ENCODE measurements around the gene MAP3K8.
"Not testable (repeated sequence)": the region's sequence is repeated elsewhere in the genome, so short reads cannot be mapped to it uniquely, and the experiment has no call there.

MAP3K8 gene

GRCh38 chr10:30423655-30424275 is 10.2 kb upstream of the MAP3K8 start:
- not testable (repeated sequence) for DNase-seq

DNA sequence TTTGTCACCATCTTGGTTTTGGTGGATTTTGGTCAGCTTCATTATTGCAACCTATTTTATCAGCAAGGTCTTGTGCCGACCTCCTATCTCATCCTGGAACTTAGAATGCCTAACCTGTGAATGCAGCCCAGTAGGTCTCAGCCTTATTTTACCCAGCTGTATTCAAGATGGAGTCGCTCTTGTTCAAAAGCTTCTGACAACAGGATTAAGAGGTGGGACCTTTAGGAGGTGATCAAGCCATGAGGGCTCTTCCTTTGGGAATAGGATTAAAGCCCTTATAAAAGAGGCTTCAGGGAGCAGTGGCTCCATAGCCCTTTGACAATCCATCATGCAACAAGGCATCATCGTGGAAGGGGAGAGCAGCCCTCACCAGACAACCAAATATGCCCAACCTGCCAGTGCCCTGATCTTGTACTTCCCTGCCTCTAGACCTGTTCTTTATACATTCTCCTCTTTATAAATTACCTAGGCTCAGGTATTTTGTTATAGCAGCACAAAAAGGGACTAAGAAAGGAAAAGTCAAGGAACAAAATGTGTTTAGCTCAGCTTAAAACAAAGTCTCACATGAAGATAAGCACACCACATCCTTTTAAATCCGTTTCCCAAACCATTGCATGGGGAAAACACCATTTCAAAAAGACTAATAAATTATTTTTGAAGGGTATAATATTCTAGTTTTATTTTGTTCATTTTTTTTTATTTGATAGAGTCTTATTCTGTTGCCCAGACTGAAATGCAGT is 8.5 kb upstream of the MAP3K8 start:
- no peak for DNase-seq

GRCh38 chr10:30430544-30431298 is 3.3 kb upstream of the MAP3K8 start:
- no peak for DNase-seq

DNA sequence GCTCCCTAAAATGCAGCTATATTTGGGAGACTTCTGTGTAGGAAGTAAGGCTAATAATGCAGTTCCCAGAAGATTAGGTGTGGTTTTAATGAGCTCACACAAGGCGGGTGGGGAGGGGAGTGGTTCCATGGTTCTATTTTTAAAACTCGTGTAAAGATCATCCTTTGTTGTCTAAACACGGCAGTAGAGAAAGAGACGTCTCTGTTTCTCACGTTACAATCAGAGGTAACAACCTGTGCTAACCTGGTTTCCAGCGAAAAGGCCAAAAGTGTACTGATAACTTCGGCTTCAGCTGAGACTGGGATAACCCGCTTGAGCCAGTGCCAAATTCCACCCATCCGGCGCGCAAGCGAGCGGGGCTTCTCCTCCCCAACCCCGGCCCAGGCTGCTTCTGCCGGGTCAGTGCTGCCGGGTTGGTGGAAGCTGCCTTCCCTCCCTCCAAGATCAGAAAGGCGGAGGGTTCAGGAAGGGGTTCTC is 2.5 kb upstream of the MAP3K8 start:
- no peak for DNase-seq

DNA sequence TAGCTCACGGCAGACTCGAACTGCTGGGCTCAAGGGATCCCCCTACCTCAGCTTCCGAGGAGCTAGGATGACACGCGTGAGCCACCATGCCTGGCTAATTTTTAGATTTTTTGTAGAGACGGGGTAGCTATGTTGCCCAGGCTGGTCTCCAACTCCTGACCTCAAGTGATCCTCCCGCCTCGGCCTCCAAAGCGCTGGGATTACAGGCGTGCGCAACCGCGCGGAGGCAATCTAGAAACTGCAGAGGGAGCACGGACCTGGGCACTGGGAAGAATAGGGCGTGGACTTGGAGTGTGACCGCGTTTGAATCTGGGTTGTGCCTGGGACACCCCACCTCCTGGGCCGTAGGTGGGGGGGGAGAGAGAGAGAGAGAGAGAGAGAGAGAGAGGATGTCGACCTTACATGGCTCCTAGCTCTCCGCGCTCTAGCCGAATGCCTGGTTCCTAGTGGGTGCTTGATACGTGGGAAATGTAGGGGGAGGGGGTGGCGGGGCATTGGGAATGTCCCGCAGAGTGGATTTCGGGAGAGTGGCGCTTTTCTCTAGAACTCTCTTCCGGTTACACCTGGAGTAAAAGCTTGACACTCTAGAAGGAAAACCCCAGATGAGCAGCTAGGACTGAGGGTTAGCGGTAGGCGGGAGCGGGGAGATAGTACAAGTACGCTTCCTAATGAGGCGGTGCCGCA is 1.2 kb upstream of the MAP3K8 start:
- no peak for DNase-seq

GRCh38 chr10:30433306-30433729 is 666 bp upstream of the MAP3K8 start:
- DNase-seq: peak; percentile 24

DNA sequence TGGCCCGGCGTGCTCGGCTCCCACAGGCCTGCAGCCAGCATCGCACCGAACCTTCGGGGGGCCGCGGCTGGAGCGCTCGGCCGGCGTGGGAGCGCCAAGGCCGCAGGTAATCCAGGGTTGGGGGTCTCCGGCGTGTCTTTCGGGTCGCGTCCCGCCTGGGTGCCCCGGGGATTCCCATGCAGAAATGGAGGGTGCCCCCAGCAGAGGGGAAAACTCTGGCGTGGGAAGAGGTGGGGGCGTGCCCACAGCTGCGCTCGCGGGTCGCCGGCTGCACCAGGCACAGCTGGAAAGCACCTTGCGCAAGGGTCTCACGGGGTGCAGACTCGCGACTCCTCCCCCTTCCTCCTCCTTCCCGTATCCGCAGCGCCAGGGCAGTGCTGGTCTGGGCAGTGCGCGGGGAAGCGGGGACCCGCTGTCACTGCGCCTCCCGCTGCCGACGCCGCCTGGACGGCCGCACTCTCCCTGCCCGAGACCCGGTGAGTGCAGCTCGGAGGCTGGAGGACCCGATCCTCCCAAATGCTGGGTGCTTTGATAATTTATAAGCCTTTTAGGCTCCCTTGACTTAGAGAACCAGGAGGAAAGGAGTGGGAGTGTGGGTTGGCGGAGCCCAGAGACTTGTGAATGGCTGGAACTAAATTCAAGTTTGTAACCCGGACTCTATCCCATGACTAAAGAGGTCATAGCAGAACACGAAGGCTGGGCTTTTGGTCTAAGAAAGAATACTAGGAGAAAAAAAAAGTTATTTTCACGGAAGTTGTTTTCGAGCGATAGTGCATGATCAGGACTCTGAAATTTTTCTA is 489 bp downstream of the MAP3K8 start:
- peak; percentile 55 for DNase-seq

- DNase-seq: no peak
These were observed 1.1 kb downstream of the MAP3K8 start for GRCh38 chr10:30435073-30435422.

DNA sequence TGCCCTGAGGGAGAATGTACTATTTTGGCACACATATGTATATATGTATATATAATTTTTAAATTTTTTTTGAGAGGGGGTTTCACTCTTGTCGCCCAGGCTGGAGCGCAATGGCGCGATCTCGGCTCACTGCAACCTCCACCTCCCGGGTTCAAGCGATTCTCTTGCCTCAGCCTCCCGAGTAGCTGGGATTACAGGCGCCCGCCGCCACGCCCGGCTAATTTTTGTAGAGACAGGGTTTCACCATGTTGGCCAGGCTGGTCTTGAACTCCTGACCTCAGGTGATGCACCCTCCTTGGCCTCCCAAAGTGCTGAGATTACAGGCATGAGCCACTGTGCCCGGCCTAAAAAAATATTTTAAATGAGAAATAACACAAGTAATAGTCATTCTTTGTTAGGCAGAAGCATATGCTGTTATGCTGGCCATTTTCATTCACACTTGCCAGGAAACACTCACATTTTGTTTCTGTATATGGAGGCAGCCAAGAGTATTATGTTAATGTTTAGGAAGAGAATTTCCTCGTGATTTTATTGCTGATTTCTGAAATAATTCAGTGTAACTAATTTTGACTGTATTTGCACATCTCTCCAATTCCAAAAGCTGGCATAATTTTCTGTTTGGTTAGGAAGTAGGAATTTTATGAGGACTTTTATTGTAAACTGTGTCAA is 1.6 kb downstream of the MAP3K8 start:
- DNase-seq: not testable (repeated sequence)

DNA sequence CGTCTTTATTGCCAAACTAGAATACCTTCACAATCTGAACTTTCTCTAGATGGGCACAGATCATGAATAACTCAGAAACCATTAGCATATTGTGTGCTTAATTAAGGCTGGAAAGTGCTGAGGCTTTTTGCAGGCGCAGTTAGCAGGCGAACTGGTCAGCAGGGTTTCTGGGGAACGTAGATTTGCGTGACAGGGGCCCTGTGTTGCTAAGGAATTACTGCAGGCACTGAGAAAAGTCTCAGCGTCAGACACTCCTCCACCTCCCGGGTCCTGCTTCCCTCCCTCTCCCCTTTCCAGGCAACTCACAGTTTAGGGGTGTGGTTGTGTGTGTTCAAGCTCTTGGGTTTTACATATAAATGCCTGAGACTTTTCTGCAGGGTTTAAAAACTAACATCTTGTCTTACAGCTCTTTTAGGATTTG is 2.2 kb downstream of the MAP3K8 start:
- DNase-seq: no peak

DNA sequence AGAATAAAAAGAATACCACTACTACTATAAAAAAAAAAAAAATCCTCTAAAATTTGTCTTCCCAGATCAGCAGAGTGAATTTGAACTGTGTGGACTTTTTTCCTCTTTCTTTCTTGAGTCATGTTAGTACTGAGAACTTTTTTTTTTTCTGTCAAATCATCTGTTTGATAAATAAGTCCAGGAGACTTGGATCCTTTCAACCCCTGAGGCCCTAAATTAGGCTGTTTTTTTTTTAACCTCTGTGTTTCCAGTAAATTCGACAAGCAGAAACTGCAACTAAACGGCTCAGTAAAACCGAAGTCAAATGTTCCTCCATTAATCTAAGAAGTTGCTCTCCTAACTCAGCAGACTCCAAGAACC is 2.7 kb downstream of the MAP3K8 start:
- DNase-seq: no peak

DNA sequence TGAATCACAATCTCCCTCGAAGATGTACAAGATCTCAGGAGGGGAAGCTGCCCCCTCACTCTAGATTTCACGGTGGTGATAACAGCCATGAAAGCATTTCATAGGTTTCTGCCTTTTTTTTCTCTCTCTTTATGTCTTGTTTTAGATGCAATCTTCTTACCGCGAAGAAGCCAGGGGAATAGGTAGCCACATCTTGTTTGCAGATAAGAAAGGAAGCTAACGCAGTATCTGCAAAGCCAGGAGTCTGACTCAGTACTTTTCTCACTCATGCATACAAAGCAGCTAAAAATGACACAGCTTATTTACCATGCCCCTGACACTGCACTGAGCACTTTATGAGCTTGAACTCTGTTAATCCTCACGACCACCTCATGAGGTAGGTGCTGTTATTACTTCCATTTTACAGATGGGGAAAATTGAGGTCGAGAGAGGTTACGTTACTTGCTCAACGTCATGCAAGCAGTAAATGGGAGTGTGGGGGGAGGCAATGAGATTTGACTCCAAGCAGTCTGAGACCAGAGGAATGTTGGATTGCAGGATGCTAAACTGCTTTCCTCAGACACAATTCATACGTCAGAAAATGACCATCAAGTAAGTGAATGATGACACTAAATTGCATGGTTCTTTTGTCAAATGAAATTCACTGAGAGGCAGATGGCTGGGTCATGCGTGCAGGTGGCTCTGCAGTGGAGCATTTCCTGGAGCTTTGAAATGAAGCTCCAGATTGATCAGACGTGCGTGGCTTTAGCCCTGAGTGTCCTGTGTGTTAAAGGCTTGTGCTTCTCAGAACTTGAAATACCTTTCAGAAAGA is 3.3 kb downstream of the MAP3K8 start:
- no peak for DNase-seq

DNA sequence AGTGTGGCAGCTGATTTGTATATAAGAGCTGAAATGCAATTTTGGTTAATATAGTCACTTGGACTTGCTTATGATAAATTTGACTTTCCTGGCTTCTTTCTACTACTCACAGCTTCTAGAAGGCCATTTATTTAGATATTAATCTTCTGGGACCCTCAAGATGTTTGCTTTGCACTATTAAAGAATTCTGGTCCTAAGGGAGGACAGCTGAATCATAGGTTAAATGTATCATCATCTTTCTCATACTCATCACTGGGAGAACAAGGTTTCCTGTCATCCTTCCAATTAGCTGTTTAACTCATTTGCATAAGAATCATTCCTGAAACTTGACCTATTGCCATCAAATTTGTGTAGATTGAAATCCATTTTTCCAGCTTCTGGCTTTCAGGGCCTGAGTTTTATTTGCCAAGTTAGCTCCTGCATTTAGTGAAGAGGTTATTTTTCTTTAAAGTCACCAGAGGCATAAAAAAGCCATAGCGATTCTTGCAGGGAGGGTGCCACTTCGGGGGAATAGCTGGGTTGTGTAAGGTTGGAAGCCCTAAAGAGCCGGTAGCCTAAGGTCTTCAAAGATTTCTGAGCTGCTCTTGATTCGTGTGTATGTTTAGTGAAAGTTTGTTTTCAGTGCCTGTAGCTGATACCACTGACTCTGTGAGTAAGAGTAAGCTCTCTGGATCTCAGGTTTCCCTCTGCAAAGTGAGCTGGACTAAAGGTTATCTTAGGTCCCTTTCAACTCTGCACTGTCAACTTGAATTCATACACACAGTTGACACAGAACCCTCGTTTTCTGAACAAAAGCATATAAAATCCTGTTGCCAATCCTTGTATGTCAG is 4.3 kb downstream of the MAP3K8 start:
- DNase-seq: no peak

GRCh38 chr10:30439931-30440330 is 5.9 kb downstream of the MAP3K8 start:
- DNase-seq: no peak

DNA sequence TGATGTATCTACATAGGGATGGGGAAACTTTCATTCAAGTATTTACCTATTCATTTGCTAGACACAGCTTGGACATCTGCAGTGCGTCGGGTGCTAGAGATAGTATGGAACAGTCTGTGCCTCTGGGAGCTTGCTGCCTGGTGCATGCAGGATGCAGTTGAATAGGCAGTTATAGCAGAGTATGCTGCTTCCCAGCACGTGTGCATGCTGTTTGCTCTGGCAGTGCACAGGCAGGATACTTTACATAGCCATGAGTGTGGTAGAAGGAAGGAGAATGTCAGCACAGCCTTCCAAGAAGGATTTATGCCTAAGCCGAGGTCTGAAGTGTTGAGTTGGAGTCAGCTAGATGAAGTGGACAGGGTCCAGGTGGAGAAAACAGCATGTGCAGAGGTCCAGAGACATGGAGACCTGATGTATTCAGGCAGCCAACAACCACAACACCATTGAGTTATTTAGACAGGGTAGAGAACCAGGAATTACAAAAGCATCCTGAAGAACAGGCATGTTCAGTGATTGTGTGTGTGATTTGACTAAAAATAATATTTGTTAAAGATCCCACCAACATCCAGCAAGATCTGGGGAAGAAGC is 8.1 kb downstream of the MAP3K8 start:
- DNase-seq: no peak

DNA sequence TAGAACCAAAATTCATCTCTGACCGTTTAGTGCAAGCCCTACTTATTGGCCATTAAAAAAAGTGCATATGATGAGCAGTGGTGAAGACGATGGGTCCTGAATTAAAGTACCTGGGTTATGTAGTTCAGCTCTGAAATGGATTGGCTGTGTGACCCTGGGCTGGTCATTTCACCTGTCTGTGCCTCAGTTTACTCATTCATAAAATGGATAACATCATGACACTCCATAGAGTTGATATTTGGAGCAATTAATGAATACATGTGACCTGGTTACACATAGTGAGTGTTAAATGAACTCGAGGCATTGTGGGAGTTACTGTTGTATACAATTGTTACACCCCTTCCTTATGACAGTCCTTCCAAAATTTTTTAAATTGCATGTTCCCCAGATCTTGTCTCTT is 9.1 kb downstream of the MAP3K8 start:
- DNase-seq: no peak

- DNase-seq: no peak
These were observed 11.7 kb downstream of the MAP3K8 start for GRCh38 chr10:30445711-30446110.

DNA sequence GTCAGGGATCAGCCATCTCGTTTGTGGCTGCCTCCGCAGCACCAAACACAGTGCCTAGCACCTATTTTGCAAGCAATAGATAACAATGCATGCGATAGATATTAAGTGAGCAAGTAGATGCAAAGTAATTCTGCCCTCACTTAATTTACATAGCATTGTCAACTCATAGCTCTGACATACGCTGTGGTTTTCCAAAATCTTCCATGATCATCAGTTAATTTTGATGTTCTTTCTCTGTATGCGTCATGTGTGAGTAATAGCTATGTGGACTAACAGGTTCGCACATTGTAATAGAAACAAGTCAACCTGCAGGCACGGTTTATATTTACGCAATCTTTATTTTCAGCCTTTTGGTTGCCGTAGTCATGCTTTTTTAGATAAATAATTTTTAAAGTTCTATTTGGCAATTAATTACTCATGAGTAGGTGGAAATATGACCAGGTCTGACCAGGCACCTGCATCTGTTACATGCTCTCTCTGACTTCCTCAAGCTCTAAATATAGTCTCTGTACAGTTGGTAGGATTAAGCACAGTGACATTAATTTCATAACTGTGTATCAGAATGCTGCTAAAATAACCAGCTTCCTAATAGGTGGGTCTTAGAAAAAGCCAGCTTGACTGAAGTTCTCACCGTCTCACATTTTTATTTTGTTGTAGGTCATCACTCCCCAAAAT is 13.3 kb downstream of the MAP3K8 start:
- DNase-seq: no peak

GRCh38 chr10:30448092-30448491 is 14.1 kb downstream of the MAP3K8 start:
- DNase-seq: no peak
